ENCODE data around the gene DCAF15.

DNA sequence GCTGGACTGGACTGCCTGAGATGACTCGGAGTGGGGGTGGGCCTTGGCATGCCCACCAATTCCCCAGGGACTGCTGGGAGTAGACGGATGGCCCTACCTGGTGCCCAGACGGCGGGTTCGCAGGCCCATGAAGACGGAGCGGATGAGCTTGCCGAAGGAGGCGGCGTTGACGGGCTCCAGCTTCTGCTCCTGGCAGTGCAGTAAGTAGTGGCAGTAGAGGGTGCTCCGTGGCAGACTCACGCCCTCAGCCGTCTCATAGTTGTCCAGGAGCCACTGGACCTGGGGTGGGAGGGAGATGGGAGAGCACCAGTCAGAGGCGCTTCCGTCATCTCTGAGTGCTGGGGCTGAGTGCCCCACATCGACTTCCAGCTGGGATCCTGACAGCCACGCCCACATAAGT lies 17.6 kb downstream of the DCAF15 start:
- TF ChIP-seq POLR2A (IDR thresholded peaks at IDR 0.05; ENCODE audit: low read depth, low read length) (no peak), POLR2AphosphoS5 (IDR thresholded peaks at IDR 0.05; ENCODE audit: low read depth, low read length) (no peak), TAF1 (IDR thresholded peaks at IDR 0.05; ENCODE audit: borderline replicate concordance, low read depth, low read length) (no peak)
